K562 (cell line): ENCODE measurements around the gene ANKRD10. TPM values are rescaled to one million over a fixed set of nuclear protein-coding genes. Genes with fewer than 3 reads are reported as not detected.
A peak's percentile ranks its signal among the peaks of the same experiment; 100 is the strongest.

Experiments used
- ATAC-seq: fragments of 200-7000 bp; cut with Tn5 transposase; 3 replicates; pipeline ENCODE4 v1.9.1; 2020; ENCODE audit warnings: moderate library complexity
- BruUV-seq: library from RNA; stranded (reverse); fragments of 400-500 nt; replicated peaks from 2 replicates; lab custom pipeline; 2021; lab: Mats Ljungman, UMichigan
- CTCF ChIA-PET: fragments of 300-600 bp; formaldehyde crosslinking; extraction: SDS; loops from one replicate; lab custom pipeline; 2021; ENCODE audit warnings: low intra/inter-chr PET ratio; lab: Yijun Ruan, JAX
- POLR2A ChIA-PET: fragments of 300-600, 350-650 bp; sonication (Branson Sonifier 250); formaldehyde crosslinking; extraction: SDS; loops from one replicate; lab custom pipeline; 2021; ENCODE audit warnings: antibody characterized with exemption, inconsistent platforms; lab: Yijun Ruan, JAX
- DNase-seq, 4 experiments: peaks; one replicate each; pipeline versions ENCODE4 v3.0.0 to v3.0.0-alpha.2; 2011 to 2018; ENCODE audit warnings: low spot score in 3 of 4, mixed read lengths in 3 of 4; ENCODE audit errors: extremely low read depth in 1 of 4
- FAIRE-seq: peaks from 2 replicates; lab custom pipeline; 2011; peaks lifted over from hg19 to GRCh38; lab: Jason Lieb, UNC
- H2AFZ ChIP-seq: 2 replicates; pipeline ENCODE4 v1.6.0; 2011; ENCODE audit warnings: low read depth, low read length, control low read depth, inconsistent platforms
- H3K27ac ChIP-seq: fragments of 200-600 bp; 3 replicates; pipeline ENCODE4 v1.8.0; 2011; ENCODE audit warnings: low read depth, mild to moderate bottlenecking, control low read depth, inconsistent platforms, low read length, moderate library complexity, mixed read lengths; ENCODE audit errors: extremely low read depth
- H3K27me3 ChIP-seq, 2 experiments: fragments of 300-600 bp in 1 of 2; 2 replicates in 1 of 2; 3 replicates in 1 of 2; pipeline versions ENCODE4 v1.6.0 to v1.8.0; 2011; ENCODE audit warnings: inconsistent platforms in 2 of 2, low read length in 2 of 2, mild to moderate bottlenecking in 1 of 2, mixed read lengths in 1 of 2, moderate library complexity in 1 of 2; ENCODE audit not compliant: control insufficient read depth in 2 of 2, insufficient read depth in 2 of 2
- H3K36me3 ChIP-seq: fragments of 300-600 bp; 3 replicates; pipeline ENCODE4 v1.8.0; 2011; ENCODE audit warnings: mild to moderate bottlenecking, low read length, inconsistent platforms; ENCODE audit not compliant: control insufficient read depth, insufficient read depth
- H3K4me1 ChIP-seq, 2 experiments: fragments of 200-600 bp in 1 of 2; replicated peaks in 1 of 2; 2 replicates in 1 of 2; 3 replicates in 1 of 2; pipeline versions ENCODE4 v1.5.1 to v1.8.0; 2011; ENCODE audit warnings: inconsistent platforms in 2 of 2, low read length in 2 of 2, mild to moderate bottlenecking in 1 of 2, mixed read lengths in 1 of 2, moderate library complexity in 1 of 2; ENCODE audit not compliant: control insufficient read depth in 2 of 2, insufficient read depth in 2 of 2
- H3K4me2 ChIP-seq: 2 replicates; pipeline ENCODE4 v1.6.1; 2011; ENCODE audit warnings: low read length, control low read depth, inconsistent platforms, mixed read lengths; ENCODE audit not compliant: insufficient read depth
- H3K4me3 ChIP-seq: fragments of 200-600 bp; sonication (generic), shearing (Covaris generic); 2 replicates; pipeline ENCODE4 v1.5.1; 2016; ENCODE audit warnings: control low read depth, inconsistent platforms
- H3K79me2 ChIP-seq: fragments of 200-600 bp; 3 replicates; pipeline ENCODE4 v1.8.0; 2011; ENCODE audit warnings: low read length, inconsistent platforms; ENCODE audit not compliant: control insufficient read depth, insufficient read depth
- H3K9ac ChIP-seq, 2 experiments: 2 replicates each; pipeline versions ENCODE4 v1.6.0 to v1.6.1; 2011; ENCODE audit warnings: low read depth in 2 of 2, low read length in 2 of 2, control low read depth in 1 of 2, inconsistent platforms in 1 of 2, mild to moderate bottlenecking in 1 of 2, mixed read lengths in 1 of 2; ENCODE audit not compliant: insufficient read depth in 1 of 2
- H3K9me1 ChIP-seq: one replicate; pipeline ENCODE4 v1.6.0; 2011; ENCODE audit warnings: inconsistent platforms, mild to moderate bottlenecking, low read length, moderate library complexity; ENCODE audit not compliant: control insufficient read depth, insufficient read depth
- H3K9me3 ChIP-seq: replicated peaks from 2 replicates; pipeline ENCODE4 v1.5.1; 2011; ENCODE audit warnings: low read depth, low read length, inconsistent platforms; ENCODE audit not compliant: control insufficient read depth, insufficient read depth
- H4K20me1 ChIP-seq: replicated peaks from 2 replicates; pipeline ENCODE4 v1.6.1; 2011; ENCODE audit warnings: low read length, inconsistent platforms, mixed read lengths; ENCODE audit not compliant: control insufficient read depth, insufficient read depth
- BRF1 ChIP-seq: IDR thresholded peaks from 3 replicates; pipeline ENCODE4 v1.6.1; 2011; ENCODE audit warnings: borderline replicate concordance, mild to moderate bottlenecking; ENCODE audit not compliant: insufficient read length; ENCODE audit errors: extremely low read depth
- CREM ChIP-seq: IDR thresholded peaks from 2 replicates; pipeline ENCODE4 v1.6.1; 2014; ENCODE audit warnings: antibody characterized with exemption, low read depth
- EP400 ChIP-seq: fragments of 450-650 bp; IDR thresholded peaks from 2 replicates; pipeline ENCODE4 v1.6.1; 2017; ENCODE audit warnings: antibody characterized with exemption, mild to moderate bottlenecking, moderate library complexity
- MECOM ChIP-seq: fragments of 250-450 bp; sonication (Bioruptor Pico); IDR thresholded peaks from 2 replicates; pipeline ENCODE4 v1.8.0; 2022; ENCODE audit warnings: inconsistent platforms
- NR2C1 ChIP-seq, 2 experiments: fragments of 450-650 bp; IDR thresholded peaks; 2 replicates each; pipeline ENCODE4 v1.6.1; 2017; ENCODE audit warnings: mild to moderate bottlenecking in 2 of 2, antibody characterized with exemption in 1 of 2, inconsistent platforms in 1 of 2, missing compliant biosample characterization in 1 of 2, missing genetic modification characterization in 1 of 2
- SMAD1 ChIP-seq: fragments of 150-350 bp; IDR thresholded peaks from 2 replicates; pipeline ENCODE4 v1.6.1; 2014; ENCODE audit warnings: low read length, low read depth; ENCODE audit not compliant: partially characterized antibody
- WGBS: fragments of 100-300 bp; shearing (Covaris generic); methylation state at CpG from one replicate; pipeline ENCODE4 v1.1.6; 2016; ENCODE audit warnings: low coverage, mixed read lengths; ENCODE audit not compliant: insufficient coverage; ENCODE audit errors: missing lambda C conversion rate; 5-methylcytosine and 5-hydroxymethylcytosine counted together
- in situ Hi-C: fragments of 300-500 bp; cut with MboI; formaldehyde crosslinking; loops from 4 replicates; pipeline ENCODE4 v1.15.0; 2018; ENCODE audit warnings: inconsistent platforms, mixed read lengths
- intact Hi-C: fragments of 100-400 bp; cut with micrococcal nuclease; formaldehyde crosslinking; loops from 2 replicates; pipeline ENCODE4 v1.14.2; 2022
- polyA plus RNA-seq, 8 experiments: library from polyadenylated mRNA; depleted of rRNA in 4 of 8; stranded (reverse) in 5 of 8; unstranded in 3 of 8; fragments of >200 nt; fragmentation: Nextera tagmentation in 2 of 8; fragmentation: Illumina TruSeq in 1 of 8; extraction: Ambion mirVana in 2 of 8; extraction: Trizol in 1 of 8; gene quantifications; 2 replicates each; pipeline versions ENCODE4 v1.2.1 to v1.2.3, GENCODE V29; 2011 to 2014; ENCODE audit warnings: inconsistent platforms in 1 of 8, missing spikeins in 1 of 8
- total RNA-seq, 7 experiments: library from RNA; depleted of rRNA in 6 of 7; stranded (reverse); fragments of >200 nt in 6 of 7; fragmentation: Illumina TruSeq in 2 of 7; extraction: Trizol in 2 of 7; gene quantifications; 2 replicates each; pipeline versions ENCODE4 v1.2.1 to v1.2.3, GENCODE V29; 2011 to 2021; ENCODE audit warnings: low replicate concordance in 1 of 7
- TF ChIP-seq, protein P1 (sequence below), 2 experiments: fragments of 250-450 bp in 1 of 2; fragments of 450-650 bp in 1 of 2; sonication (Bioruptor Pico) in 1 of 2; IDR thresholded peaks; 2 replicates each; pipeline versions ENCODE4 v1.6.1 to v1.8.0; 2016 to 2021; ENCODE audit warnings: mild to moderate bottlenecking in 2 of 2, moderate library complexity in 2 of 2, missing compliant biosample characterization in 1 of 2, missing genetic modification characterization in 1 of 2

Gene ANKRD10
- total and polyA plus RNA-seq, 9 of the 15 experiments (the other 6 are each of a cell fraction or from before 2014, with no cell fraction given): 21.7 to 183 (median 45.0) TPM

- CTCF ChIA-PET: no interaction called here
- ATAC-seq (no peak), DNase-seq (no peak)
- no peak overlapping the region for H3K4me3 ChIP-seq
- no peaks in the 10 kb centered on the region for H3K36me3 ChIP-seq
- in situ Hi-C loops: loop anchor here (10.0 kb wide), 1 partner anchor 1444 kb away; no protein-coding TSS in a partner anchor
- TF ChIP-seq, protein P1, sequence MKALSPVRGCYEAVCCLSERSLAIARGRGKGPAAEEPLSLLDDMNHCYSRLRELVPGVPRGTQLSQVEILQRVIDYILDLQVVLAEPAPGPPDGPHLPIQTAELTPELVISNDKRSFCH (CRISPR knock-in tag; IDR thresholded peaks at IDR 0.05): no peak
- TF ChIP-seq, protein P1 (tag; IDR thresholded peaks at IDR 0.05): no peak
- TF ChIP-seq CREM (no peak), BRF1 (no peak), NR2C1 (IDR thresholded peaks at IDR 0.05) (no peak), NR2C1 (tag; IDR thresholded peaks at IDR 0.05) (no peak), MECOM (CRISPR knock-in tag) (no peak), EP400 (no peak), SMAD1 (no peak)
- TF ChIP-seq, all 486 proteins: peak for 0
- H4K20me1 ChIP-seq: no peaks in the 10 kb centered on the region
- H3K27me3 ChIP-seq: no peaks in the 10 kb centered on the region
- no peaks in the 10 kb centered on the region for H3K9me1 ChIP-seq
- H3K9me3 ChIP-seq: no peaks in the 10 kb centered on the region
- peaks cover 0 to 29% of the 10 kb centered on the region in 2 experiments; a peak in 4 of 5 replicates for H3K4me1 ChIP-seq
- no peak for FAIRE-seq
- intact Hi-C loops: no loop called here
- no peak overlapping the region; the same call in 2 of the 3 replicates for H3K27ac ChIP-seq
- POLR2A ChIA-PET: no interaction called here
- H2AFZ ChIP-seq: 0 out of 2 replicates have a peak overlapping the region, but pooled peaks have one; percentile 32
- H3K9ac ChIP-seq: no peak overlapping the region
- WGBS: 73% methylated on average over 7 of the region's 8 CpGs
- BruUV-seq: no TSS peak
- H3K4me2 ChIP-seq: no peak overlapping the region
- no peaks in the 10 kb centered on the region for H3K79me2 ChIP-seq
Observed at GRCh38 chr13:110950356-110950755, 35.5 kb upstream of the ANKRD10 start.
